ENCODE data around the gene NEURL4. TPM values are rescaled to one million over a fixed set of nuclear protein-coding genes. Genes with fewer than 3 reads are reported as not detected.
"Not testable (repeated sequence)": the region's sequence is repeated elsewhere in the genome, so short reads cannot be mapped to it uniquely, and the experiment has no call there.

NEURL4 gene
- total RNA-seq, 2 experiments from 2014 or later, result 43.7 to 44.8 TPM

GRCh38 chr17:7340179-7340578 is 11.0 kb upstream of the NEURL4 start:
- Mint-ChIP-seq H3K27ac (no peak overlapping the region), H3K9me3 (ENCODE audit: low read depth) (no peaks in the 10 kb centered on the region), H3K4me1 (peaks cover 39% of the 10 kb centered on the region), H3K36me3 (peaks cover 40% of the 10 kb centered on the region), H3K4me3 (no peak overlapping the region), H3K27me3 (no peaks in the 10 kb centered on the region)
- CTCF ChIA-PET, result interaction anchor here (0.9 to 2.8 kb wide), 2 partner anchors 11 to 18 kb away, joined by 3 to 6 read pairs; partner anchors contain the start of gene NEURL4
- DNase-seq, result no peak
- ATAC-seq, result no peak

GRCh38 chr17:7337600-7337999 is 8.5 kb upstream of the NEURL4 start:
- CTCF ChIA-PET, result interaction anchor here (1.0 to 6.4 kb wide), 16 partner anchors 9 to 350 kb away, joined by 3 to 61 read pairs (median 6); partner anchors contain the start of genes GPS2, KCTD11, NEURL4 and SLC2A4
- Mint-ChIP-seq H3K4me1 (peaks cover 45% of the 10 kb centered on the region), H3K4me3 (peak overlapping the region; percentile 93), H3K27ac (peak overlapping the region; percentile 96), H3K36me3 (peaks cover 34% of the 10 kb centered on the region)
- DNase-seq; H3K9me3 Mint-ChIP-seq (ENCODE audit: low read depth); ATAC-seq; H3K27me3 Mint-ChIP-seq: not testable (repeated sequence)

GRCh38 chr17:7336240-7337175 is 7.4 kb upstream of the NEURL4 start, which contains the start of gene ACAP1:
Gene ACAP1 (plus strand): TSS chr17:7336529. CDS start chr17:7336735, 206 bp downstream.
- peak; percentile 96 for DNase-seq
- Mint-ChIP-seq H3K4me1 (peaks cover 48% of the 10 kb centered on the region), H3K9me3 (ENCODE audit: low read depth) (no peaks in the 10 kb centered on the region), H3K27me3 (no peaks in the 10 kb centered on the region), H3K27ac (peak within 1 kb of the TSS; percentile 96), H3K36me3 (peaks cover 27% of the 10 kb centered on the region), H3K4me3 (peak within 1 kb of the TSS; percentile 93)
- peak; percentile 95 for ATAC-seq
- CTCF ChIA-PET, result interaction anchor here (0.6 to 6.4 kb wide), 26 partner anchors 8 to 803 kb away, joined by 3 to 61 read pairs (median 4); partner anchors contain the start of genes CHRNB1, FXR2, GPS2 and KCTD11

GRCh38 chr17:7335765-7336164 is 6.6 kb upstream of the NEURL4 start:
- CTCF ChIA-PET, result interaction anchor here (0.6 to 6.4 kb wide), 19 partner anchors 10 to 804 kb away, joined by 3 to 61 read pairs (median 5); partner anchors contain the start of genes CHRNB1, GPS2, KCTD11 and SLC2A4
- H3K27me3 Mint-ChIP-seq; H3K9me3 Mint-ChIP-seq (ENCODE audit: low read depth); DNase-seq; ATAC-seq: not testable (repeated sequence)
- H3K4me1 Mint-ChIP-seq, result peaks cover 48% of the 10 kb centered on the region
- H3K36me3 Mint-ChIP-seq, result peaks cover 23% of the 10 kb centered on the region
- peak overlapping the region; percentile 93 for H3K4me3 Mint-ChIP-seq
- peak overlapping the region; percentile 96 for H3K27ac Mint-ChIP-seq

GRCh38 chr17:7334938-7335538 is 5.9 kb upstream of the NEURL4 start:
- ATAC-seq, result no peak
- Mint-ChIP-seq H3K36me3 (peaks cover 19% of the 10 kb centered on the region), H3K4me1 (peaks cover 46% of the 10 kb centered on the region), H3K27me3 (no peaks in the 10 kb centered on the region), H3K9me3 (ENCODE audit: low read depth) (no peaks in the 10 kb centered on the region), H3K27ac (peak overlapping the region; percentile 96), H3K4me3 (peak overlapping the region; percentile 93)
- DNase-seq, result no peak
- CTCF ChIA-PET, result interaction anchor here (1.5 to 6.4 kb wide), 8 partner anchors 10 to 101 kb away, joined by 4 to 61 read pairs (median 14); partner anchors contain the start of genes GPS2, KCTD11, TMEM102 and TMEM95

- not testable (repeated sequence) for ATAC-seq; H3K9me3 Mint-ChIP-seq (ENCODE audit: low read depth); H3K27me3 Mint-ChIP-seq; H3K36me3 Mint-ChIP-seq
- Mint-ChIP-seq H3K4me3 (peak overlapping the region; percentile 54), H3K27ac (peak overlapping the region; percentile 77), H3K4me1 (peaks cover 47% of the 10 kb centered on the region)
- peak; percentile 73 for DNase-seq
- CTCF ChIA-PET, result interaction anchor here (0.6 kb wide), 1 partner anchor 104 kb away, joined by 3 read pairs; no protein-coding TSS in a partner anchor
Measured at GRCh38 chr17:7332600-7333069, 3.5 kb upstream of the NEURL4 start.

- no peak for DNase-seq
- CTCF ChIA-PET, result interaction anchor here (0.6 kb wide), 1 partner anchor 104 kb away, joined by 3 read pairs; no protein-coding TSS in a partner anchor
- H3K9me3 Mint-ChIP-seq (ENCODE audit: low read depth), result no peaks in the 10 kb centered on the region
- H3K27me3 Mint-ChIP-seq, result no peaks in the 10 kb centered on the region
- peaks cover 3% of the 10 kb centered on the region for H3K36me3 Mint-ChIP-seq
- H3K4me1 Mint-ChIP-seq, result peaks cover 45% of the 10 kb centered on the region
- peak overlapping the region; percentile 77 for H3K27ac Mint-ChIP-seq
- H3K4me3 Mint-ChIP-seq, result peak overlapping the region; percentile 54
- no peak for ATAC-seq
Measured at GRCh38 chr17:7332111-7332510, 3.0 kb upstream of the NEURL4 start.

- DNase-seq, result no peak
- Mint-ChIP-seq H3K9me3 (ENCODE audit: low read depth) (no peaks in the 10 kb centered on the region), H3K36me3 (peaks cover 2% of the 10 kb centered on the region), H3K27me3 (no peaks in the 10 kb centered on the region), H3K27ac (peak overlapping the region; percentile 97), H3K4me1 (peaks cover 38% of the 10 kb centered on the region), H3K4me3 (peak overlapping the region; percentile 96)
- CTCF ChIA-PET, result interaction anchor here (1.3 to 2.5 kb wide), 6 partner anchors 10 to 73 kb away, joined by 6 to 22 read pairs (median 10); partner anchors contain the start of genes TMEM256 and TMEM95
- no peak for ATAC-seq
Measured at GRCh38 chr17:7330638-7331015, 1.5 kb upstream of the NEURL4 start.

- Mint-ChIP-seq H3K9me3 (ENCODE audit: low read depth) (no peaks in the 10 kb centered on the region), H3K27me3 (no peaks in the 10 kb centered on the region), H3K4me1 (peaks cover 33% of the 10 kb centered on the region), H3K4me3 (peak overlapping the region; percentile 96), H3K27ac (peak overlapping the region; percentile 97), H3K36me3 (peaks cover 2% of the 10 kb centered on the region)
- CTCF ChIA-PET, result interaction anchor here (0.9 to 2.5 kb wide), 18 partner anchors 10 to 285 kb away, joined by 3 to 22 read pairs (median 4); partner anchors contain the start of genes FXR2, GABARAP, TMEM256 and TMEM95
- DNase-seq (peak; percentile 90), ATAC-seq (peak; percentile 80)
Measured at GRCh38 chr17:7329997-7330637, 982 bp upstream of the NEURL4 start.

- H3K36me3 Mint-ChIP-seq, result peaks cover 3% of the 10 kb centered on the region
- H3K27ac Mint-ChIP-seq, result peak overlapping the region; percentile 97
- no peaks in the 10 kb centered on the region for H3K27me3 Mint-ChIP-seq
- CTCF ChIA-PET, result interaction anchor here (0.9 to 2.5 kb wide), 19 partner anchors 9 to 285 kb away, joined by 3 to 22 read pairs (median 5); partner anchors contain the start of genes FXR2, GABARAP, GPS2 and TMEM256
- H3K4me3 Mint-ChIP-seq, result peak overlapping the region; percentile 96
- H3K4me1 Mint-ChIP-seq, result peaks cover 33% of the 10 kb centered on the region
- DNase-seq (peak; percentile 99), ATAC-seq (peak; percentile 64)
- no peaks in the 10 kb centered on the region for H3K9me3 Mint-ChIP-seq (ENCODE audit: low read depth)
Measured at GRCh38 chr17:7329374-7329996, 350 bp upstream of the NEURL4 start.

- Mint-ChIP-seq H3K4me3 (peak overlapping the region; percentile 96), H3K27me3 (no peaks in the 10 kb centered on the region), H3K9me3 (ENCODE audit: low read depth) (no peaks in the 10 kb centered on the region), H3K27ac (peak overlapping the region; percentile 52), H3K36me3 (peaks cover 5% of the 10 kb centered on the region), H3K4me1 (peaks cover 35% of the 10 kb centered on the region)
- DNase-seq (no peak), ATAC-seq (no peak)
- CTCF ChIA-PET, result interaction anchor here (1.0 to 2.6 kb wide), 4 partner anchors 9 to 109 kb away, joined by 3 to 10 read pairs (median 6); partner anchors contain the start of gene ACAP1
Measured at GRCh38 chr17:7328009-7328408, 1.1 kb downstream of the NEURL4 start.

GRCh38 chr17:7327501-7327900 is 1.6 kb downstream of the NEURL4 start:
- DNase-seq (peak; percentile 39), ATAC-seq (no peak)
- Mint-ChIP-seq H3K36me3 (peaks cover 10% of the 10 kb centered on the region), H3K27me3 (no peaks in the 10 kb centered on the region), H3K27ac (no peak overlapping the region), H3K4me3 (no peak overlapping the region), H3K9me3 (ENCODE audit: low read depth) (no peaks in the 10 kb centered on the region), H3K4me1 (peaks cover 31% of the 10 kb centered on the region)
- CTCF ChIA-PET, result interaction anchor here (0.7 to 2.6 kb wide), 3 partner anchors 9 to 22 kb away, joined by 3 to 10 read pairs (median 5); no protein-coding TSS in a partner anchor
